DND-41 (cell line): Measurements from ENCODE around the gene NT5M.

Source experiments
- ATAC-seq: fragments of 200-7000 bp; cut with Tn5 transposase; 3 replicates; pipeline ENCODE4 v1.9.1; 2021; ENCODE audit warnings: low read depth; ENCODE audit not compliant: insufficient read depth
- DNase-seq: peaks from one replicate; pipeline ENCODE4 v3.0.0-alpha.2; 2020
- H2AFZ ChIP-seq: 2 replicates; pipeline ENCODE4 v1.6.0; 2012; ENCODE audit warnings: low read depth, low read length
- H3K27ac ChIP-seq: 2 replicates; pipeline ENCODE4 v1.5.1; 2012; ENCODE audit warnings: low read length, inconsistent platforms
- H3K27me3 ChIP-seq: fragments of 200-600 bp; sonication (generic); 2 replicates; pipeline ENCODE4 v1.6.0; 2012; ENCODE audit warnings: low read length, mild to moderate bottlenecking, inconsistent platforms; ENCODE audit not compliant: insufficient read depth, poor library complexity
- H3K36me3 ChIP-seq: 2 replicates; pipeline ENCODE4 v1.5.1; 2012; ENCODE audit warnings: low read length, inconsistent platforms; ENCODE audit not compliant: insufficient read depth
- H3K4me1 ChIP-seq: 2 replicates; pipeline ENCODE4 v1.5.1; 2012; ENCODE audit warnings: mild to moderate bottlenecking, low read length; ENCODE audit not compliant: insufficient read depth
- H3K4me2 ChIP-seq: 2 replicates; pipeline ENCODE4 v1.6.0; 2012; ENCODE audit warnings: mild to moderate bottlenecking, moderate library complexity, low read length, inconsistent platforms; ENCODE audit not compliant: insufficient read depth
- H3K4me3 ChIP-seq, 2 experiments: fragments of 200-600 bp in 1 of 2; shearing (Covaris generic) in 1 of 2; 2 replicates each; pipeline ENCODE4 v1.5.1; 2012 to 2016; ENCODE audit warnings: inconsistent platforms in 2 of 2, low read length in 2 of 2, mild to moderate bottlenecking in 2 of 2, low read depth in 1 of 2, moderate library complexity in 1 of 2
- H3K79me2 ChIP-seq: 2 replicates; pipeline ENCODE4 v1.6.0; 2012; ENCODE audit warnings: low read length, inconsistent platforms; ENCODE audit not compliant: insufficient read depth
- H3K9ac ChIP-seq: 2 replicates; pipeline ENCODE4 v1.6.0; 2012; ENCODE audit warnings: low read depth, mild to moderate bottlenecking, inconsistent platforms, low read length, moderate library complexity
- H3K9me3 ChIP-seq: 2 replicates; pipeline ENCODE4 v1.5.1; 2012; ENCODE audit warnings: low read length, moderate library complexity, mild to moderate bottlenecking, inconsistent platforms; ENCODE audit not compliant: insufficient read depth, severe bottlenecking
- H4K20me1 ChIP-seq: 2 replicates; pipeline ENCODE4 v1.6.0; 2012; ENCODE audit warnings: low read length; ENCODE audit not compliant: insufficient read depth
- CTCF ChIP-seq: IDR thresholded peaks from 2 replicates; pipeline ENCODE4 v1.5.1; 2012; ENCODE audit warnings: borderline replicate concordance, low read length, moderate library complexity, mild to moderate bottlenecking; ENCODE audit not compliant: poor library complexity, severe bottlenecking; ENCODE audit errors: extremely low read depth
- EZH2 ChIP-seq: IDR thresholded peaks from 3 replicates; pipeline ENCODE4 v1.6.1; 2012; ENCODE audit warnings: borderline replicate concordance, low read depth, mild to moderate bottlenecking, moderate library complexity, low read length, inconsistent platforms; ENCODE audit not compliant: severe bottlenecking

NT5M gene

GRCh38 chr17:17367931-17368330 is 64.8 kb downstream of the NT5M start:
- Histone ChIP-seq H3K4me1 (peaks cover 24% of the 10 kb centered on the region), H4K20me1 (no peaks in the 10 kb centered on the region), H3K4me3 (no peak overlapping the region), H2AFZ (no peak overlapping the region; the same call in 1 of the 2 replicates), H3K9me3 (peaks cover 8% of the 10 kb centered on the region), H3K4me2 (no peak overlapping the region), H3K9ac (no peak overlapping the region), H3K27ac (no peak overlapping the region), H3K79me2 (no peaks in the 10 kb centered on the region), H3K36me3 (no peaks in the 10 kb centered on the region), H3K27me3 (no peaks in the 10 kb centered on the region)
- no peak for TF ChIP-seq CTCF
- ATAC-seq (no peak), DNase-seq (no peak)

DNA sequence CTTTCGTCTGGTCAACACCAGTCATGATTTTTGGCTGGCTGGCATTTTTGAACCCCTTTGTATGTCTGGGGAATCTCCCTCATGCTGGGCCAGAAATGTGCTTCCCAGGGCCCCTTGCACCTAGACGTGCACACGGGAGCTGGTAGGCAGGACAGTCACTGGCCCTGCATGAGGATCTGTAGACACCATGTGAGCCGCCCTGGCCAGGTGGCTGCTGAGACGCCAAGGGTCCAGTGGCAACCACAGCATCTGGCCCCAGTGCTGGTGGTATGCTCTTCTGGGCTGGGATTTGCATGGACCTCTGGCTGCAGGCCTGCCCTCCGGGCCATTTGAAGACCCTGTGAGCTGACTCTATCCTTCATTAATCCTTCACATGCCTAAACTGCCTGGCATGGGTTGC is 67.5 kb downstream of the NT5M start:
- ATAC-seq (no peak), DNase-seq (no peak)
- H4K20me1 ChIP-seq = no peaks in the 10 kb centered on the region
- no peak overlapping the region for H3K9ac ChIP-seq
- H3K36me3 ChIP-seq = no peaks in the 10 kb centered on the region
- no peak overlapping the region for H2AFZ ChIP-seq
- TF ChIP-seq EZH2 (no peak), CTCF (no peak)
- H3K27ac ChIP-seq = 0 out of 2 replicates have a peak overlapping the region, but pooled peaks have one; percentile 38
- peaks cover 5% of the 10 kb centered on the region for H3K9me3 ChIP-seq
- no peak overlapping the region for H3K4me3 ChIP-seq
- no peaks in the 10 kb centered on the region for H3K79me2 ChIP-seq
- no peaks in the 10 kb centered on the region for H3K27me3 ChIP-seq
- H3K4me1 ChIP-seq = peaks cover 9% of the 10 kb centered on the region; the same call in 1 of the 2 replicates
- H3K4me2 ChIP-seq = no peak overlapping the region

DNA sequence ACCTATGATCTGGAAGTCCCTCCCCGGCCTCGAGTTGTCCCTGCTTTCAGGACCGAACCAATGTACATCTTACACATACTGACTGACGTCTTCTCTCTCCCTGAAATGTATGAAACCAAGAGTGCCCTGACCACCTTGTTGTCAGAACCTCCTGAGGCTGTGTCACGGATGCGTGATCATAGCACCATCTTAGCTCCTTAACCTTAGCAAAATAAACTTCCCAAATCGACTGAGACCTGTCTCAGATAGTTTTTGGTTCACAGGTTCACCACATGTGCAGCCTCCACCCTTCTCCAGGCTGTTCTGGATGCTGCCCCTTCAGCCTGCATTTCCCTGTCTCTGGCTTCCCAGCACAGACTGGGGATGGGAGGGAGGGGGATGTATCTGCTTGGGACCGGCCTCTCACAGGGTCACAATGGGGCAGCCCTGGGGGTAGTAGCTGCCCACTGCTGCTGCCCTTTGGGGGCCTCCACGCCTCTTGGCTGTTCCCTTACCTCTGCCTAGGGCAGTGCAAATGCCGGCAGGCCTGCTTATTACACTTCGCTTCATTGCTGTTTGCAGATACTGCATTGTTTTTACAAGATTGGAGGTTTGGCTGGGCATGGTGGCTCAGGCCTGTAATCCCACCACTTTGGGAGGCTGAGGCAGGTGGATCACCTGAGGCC is 69.8 kb downstream of the NT5M start:
- no peak overlapping the region for H3K27ac ChIP-seq
- H3K79me2 ChIP-seq = no peaks in the 10 kb centered on the region
- no peaks in the 10 kb centered on the region for H3K36me3 ChIP-seq
- no peak overlapping the region for H3K9ac ChIP-seq
- no peak overlapping the region for H3K4me3 ChIP-seq
- no peak for TF ChIP-seq CTCF
- no peak for TF ChIP-seq EZH2
- H3K4me2 ChIP-seq = no peak overlapping the region
- H3K27me3 ChIP-seq = no peaks in the 10 kb centered on the region
- ATAC-seq = no peak
- H3K9me3 ChIP-seq = no peaks in the 10 kb centered on the region
- H4K20me1 ChIP-seq = no peaks in the 10 kb centered on the region
- H2AFZ ChIP-seq = no peak overlapping the region
- peaks cover 4% of the 10 kb centered on the region; the same call in 1 of the 2 replicates for H3K4me1 ChIP-seq
- no peak for DNase-seq

GRCh38 chr17:17375841-17376240 is 72.7 kb downstream of the NT5M start:
- Histone ChIP-seq H3K9ac (no peak overlapping the region), H3K36me3 (no peaks in the 10 kb centered on the region), H4K20me1 (no peaks in the 10 kb centered on the region), H3K27me3 (no peaks in the 10 kb centered on the region), H3K4me1 (no peaks in the 10 kb centered on the region), H3K4me3 (no peak overlapping the region), H3K27ac (no peak overlapping the region), H2AFZ (no peak overlapping the region), H3K9me3 (no peaks in the 10 kb centered on the region), H3K79me2 (no peaks in the 10 kb centered on the region), H3K4me2 (no peak overlapping the region)
- no peak for DNase-seq
- no peak for TF ChIP-seq EZH2
- no peak for TF ChIP-seq CTCF
- no peak for ATAC-seq
